HepG2 (cell line): Measurements from ENCODE around the gene TUBE1. TPM values are rescaled to one million over a fixed set of nuclear protein-coding genes. Genes with fewer than 3 reads are reported as not detected.

Experiments used
- DNMT1 ChIP-seq: sonication (generic); formaldehyde crosslinking; IDR thresholded peaks from 2 replicates; pipeline ENCODE4 v1.5.1; 2020; ENCODE audit warnings: mild to moderate bottlenecking, missing genetic modification reagents
- GABPB1 ChIP-seq: IDR thresholded peaks from 2 replicates; pipeline ENCODE4 v1.6.1; 2016; ENCODE audit warnings: mild to moderate bottlenecking, missing genetic modification reagents, moderate library complexity, missing compliant biosample characterization
- HNRNPH1 ChIP-seq: fragments of 200-400 bp; formaldehyde crosslinking; optimal IDR thresholded peaks from 2 replicates; pipeline ENCODE3; 2017; ENCODE audit warnings: mild to moderate bottlenecking, low read depth, low read length
- JUND ChIP-seq: sonication (generic); formaldehyde crosslinking; IDR thresholded peaks from 2 replicates; pipeline ENCODE4 v1.8.0; 2022; ENCODE audit warnings: mild to moderate bottlenecking, missing genetic modification reagents
- KLF6 ChIP-seq: IDR thresholded peaks from 2 replicates; pipeline ENCODE4 v1.8.0; 2016; ENCODE audit warnings: missing biosample characterization, missing genetic modification reagents
- MYNN ChIP-seq: sonication (generic); formaldehyde crosslinking; IDR thresholded peaks from 2 replicates; pipeline ENCODE4 v1.4.0; 2020; ENCODE audit warnings: mild to moderate bottlenecking, low read depth, missing genetic modification reagents
- MZF1 ChIP-seq: sonication (generic); formaldehyde crosslinking; IDR thresholded peaks from 2 replicates; pipeline ENCODE4 v1.8.1; 2023; ENCODE audit warnings: mild to moderate bottlenecking, missing genetic modification reagents, borderline replicate concordance
- NFE2L1 ChIP-seq: sonication (generic); formaldehyde crosslinking; IDR thresholded peaks from 2 replicates; pipeline ENCODE4 v1.4.0; 2020; ENCODE audit warnings: missing genetic modification reagents, mild to moderate bottlenecking, borderline replicate concordance
- RCOR2 ChIP-seq: IDR thresholded peaks from 2 replicates; pipeline ENCODE4 v1.6.1; 2016; ENCODE audit warnings: missing biosample characterization, missing genetic modification reagents
- TCF7 ChIP-seq: sonication (generic); IDR thresholded peaks from 2 replicates; pipeline ENCODE4 v1.6.1; 2016; ENCODE audit warnings: antibody characterized with exemption, low read depth
- ZBTB1 ChIP-seq: sonication (generic); formaldehyde crosslinking; IDR thresholded peaks from 2 replicates; pipeline ENCODE4 v1.4.0; 2020; ENCODE audit warnings: missing genetic modification reagents, borderline replicate concordance
- ZBTB7A ChIP-seq: sonication (generic); formaldehyde crosslinking; IDR thresholded peaks from 2 replicates; pipeline ENCODE4 v1.8.0; 2022; ENCODE audit warnings: mild to moderate bottlenecking, missing genetic modification reagents
- ZNF234 ChIP-seq: sonication (generic); formaldehyde crosslinking; conservative IDR thresholded peaks from 2 replicates; pipeline ENCODE4 v1.5.1; 2020; ENCODE audit warnings: mild to moderate bottlenecking, missing genetic modification reagents
- ZNF354B ChIP-seq: sonication (generic); formaldehyde crosslinking; IDR thresholded peaks from 2 replicates; pipeline ENCODE4 v1.8.0; 2022; ENCODE audit warnings: mild to moderate bottlenecking, missing genetic modification reagents
- ZNF383 ChIP-seq: sonication (generic); formaldehyde crosslinking; IDR thresholded peaks from 2 replicates; pipeline ENCODE4 v1.4.0; 2020; ENCODE audit warnings: missing genetic modification reagents, mild to moderate bottlenecking, borderline replicate concordance
- ZNF644 ChIP-seq: IDR thresholded peaks from 2 replicates; pipeline ENCODE4 v1.6.1; 2016; ENCODE audit warnings: low read depth
- ZNF678 ChIP-seq: sonication (generic); formaldehyde crosslinking; IDR thresholded peaks from 2 replicates; pipeline ENCODE4 v1.4.0; 2020; ENCODE audit warnings: mild to moderate bottlenecking, missing genetic modification reagents
- ZNF788 ChIP-seq: sonication (generic); formaldehyde crosslinking; IDR thresholded peaks from 2 replicates; pipeline ENCODE4 v1.5.0; 2020; ENCODE audit warnings: mild to moderate bottlenecking, missing genetic modification reagents, borderline replicate concordance
- ZNF816 ChIP-seq: sonication (generic); formaldehyde crosslinking; IDR thresholded peaks from 2 replicates; pipeline ENCODE4 v1.8.0; 2022; ENCODE audit warnings: missing genetic modification reagents, mild to moderate bottlenecking, borderline replicate concordance
- ZSCAN30 ChIP-seq: sonication (generic); formaldehyde crosslinking; IDR thresholded peaks from 2 replicates; pipeline ENCODE4 v1.5.0; 2020; ENCODE audit warnings: mild to moderate bottlenecking, missing genetic modification reagents
- polyA plus RNA-seq, 8 experiments: library from polyadenylated mRNA; depleted of rRNA in 3 of 8; stranded (reverse) in 7 of 8; unstranded in 1 of 8; fragments of >200 nt; fragmentation: Illumina TruSeq in 4 of 8; extraction: Trizol in 4 of 8; gene quantifications; 2 replicates each; pipeline versions ENCODE4 v1.2.1 to v1.2.3, GENCODE V29; 2011 to 2016; ENCODE audit warnings: low read depth in 4 of 8, missing spikeins in 1 of 8, mixed read lengths in 1 of 8; ENCODE audit not compliant: insufficient read depth in 1 of 8
- total RNA-seq, 5 experiments: library from RNA; depleted of rRNA; stranded (reverse); fragments of >200 nt; fragmentation: Illumina TruSeq; extraction: Trizol; gene quantifications; 2 replicates each; pipeline ENCODE4 v1.2.3, GENCODE V29; 2016; ENCODE audit warnings: low read depth in 1 of 5
- TF ChIP-seq, protein P1 (sequence below): IDR thresholded peaks from 2 replicates; pipeline ENCODE4 v1.6.1; 2016; ENCODE audit warnings: missing compliant biosample characterization, missing genetic modification reagents, borderline replicate concordance
- TF ChIP-seq, protein P2 (sequence below): IDR thresholded peaks from 2 replicates; pipeline ENCODE4 v1.6.1; 2016
- TF ChIP-seq, protein P3 (sequence below): sonication (generic); formaldehyde crosslinking; IDR thresholded peaks from 2 replicates; pipeline ENCODE4 v1.4.0; 2020; ENCODE audit warnings: missing genetic modification reagents

The TUBE1 gene
- total and polyA plus RNA-seq, 2 of the 13 experiments (the other 11 are each of a cell fraction or from before 2014, with no cell fraction given) = 17.3 to 22.6 TPM

DNA sequence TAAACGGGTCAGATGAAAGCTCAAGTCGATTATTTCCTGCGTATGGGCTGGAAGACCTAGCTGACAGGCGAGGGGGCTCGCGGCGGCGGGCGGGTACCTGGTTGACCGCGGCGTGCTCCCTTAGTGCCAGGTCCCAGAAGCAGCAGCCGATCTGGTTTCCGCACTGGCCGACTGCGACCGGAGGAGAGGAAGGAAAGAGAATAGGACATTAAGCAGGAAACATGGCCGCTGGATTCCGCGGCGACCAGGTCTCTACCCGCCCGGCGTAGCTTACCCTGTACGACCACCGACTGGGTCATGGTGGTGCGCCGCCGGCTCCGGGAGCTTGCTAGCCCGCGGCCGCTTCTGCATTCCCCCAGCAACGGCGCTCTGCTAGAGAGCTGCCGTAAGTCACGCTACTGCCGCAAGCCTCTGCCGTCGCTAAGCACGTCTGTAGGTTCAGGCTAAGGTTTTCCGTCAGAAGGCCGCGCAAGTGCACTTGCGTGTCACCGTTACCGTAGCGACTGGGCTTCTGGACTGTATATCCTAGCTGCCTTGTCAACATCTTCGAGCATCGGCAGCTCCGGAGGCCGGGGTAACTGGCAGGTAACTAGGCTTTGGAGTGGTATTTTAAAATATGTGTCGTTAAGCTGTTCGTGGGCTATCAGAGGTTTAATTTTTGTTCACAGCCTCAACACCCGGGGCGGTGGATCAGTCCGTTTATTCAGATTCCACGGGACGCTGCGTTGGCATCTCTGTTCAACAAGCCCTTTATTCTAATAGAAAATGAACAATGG lies at the start of gene TUBE1, which contains the start of gene FAM229B (continued):
- TF ChIP-seq, protein P1, sequence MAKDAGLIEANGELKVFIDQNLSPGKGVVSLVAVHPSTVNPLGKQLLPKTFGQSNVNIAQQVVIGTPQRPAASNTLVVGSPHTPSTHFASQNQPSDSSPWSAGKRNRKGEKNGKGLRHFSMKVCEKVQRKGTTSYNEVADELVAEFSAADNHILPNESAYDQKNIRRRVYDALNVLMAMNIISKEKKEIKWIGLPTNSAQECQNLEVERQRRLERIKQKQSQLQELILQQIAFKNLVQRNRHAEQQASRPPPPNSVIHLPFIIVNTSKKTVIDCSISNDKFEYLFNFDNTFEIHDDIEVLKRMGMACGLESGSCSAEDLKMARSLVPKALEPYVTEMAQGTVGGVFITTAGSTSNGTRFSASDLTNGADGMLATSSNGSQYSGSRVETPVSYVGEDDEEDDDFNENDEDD (CRISPR knock-in tag) = 0 out of 2 replicates have a peak, but pooled peaks have one; percentile 53
- TF ChIP-seq, protein P2, sequence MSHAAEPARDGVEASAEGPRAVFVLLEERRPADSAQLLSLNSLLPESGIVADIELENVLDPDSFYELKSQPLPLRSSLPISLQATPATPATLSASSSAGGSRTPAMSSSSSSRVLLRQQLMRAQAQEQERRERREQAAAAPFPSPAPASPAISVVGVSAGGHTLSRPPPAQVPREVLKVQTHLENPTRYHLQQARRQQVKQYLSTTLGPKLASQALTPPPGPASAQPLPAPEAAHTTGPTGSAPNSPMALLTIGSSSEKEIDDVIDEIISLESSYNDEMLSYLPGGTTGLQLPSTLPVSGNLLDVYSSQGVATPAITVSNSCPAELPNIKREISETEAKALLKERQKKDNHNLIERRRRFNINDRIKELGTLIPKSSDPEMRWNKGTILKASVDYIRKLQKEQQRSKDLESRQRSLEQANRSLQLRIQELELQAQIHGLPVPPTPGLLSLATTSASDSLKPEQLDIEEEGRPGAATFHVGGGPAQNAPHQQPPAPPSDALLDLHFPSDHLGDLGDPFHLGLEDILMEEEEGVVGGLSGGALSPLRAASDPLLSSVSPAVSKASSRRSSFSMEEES (CRISPR knock-in tag) = peak; percentile 50; the same call in 1 of the 2 replicates
- TF ChIP-seq DNMT1 = peak; percentile 87; the same call in 1 of the 2 replicates
- peak; percentile 61; the same call in 1 of the 2 replicates for TF ChIP-seq ZNF788
- peak; percentile 43; the same call in 1 of the 2 replicates for TF ChIP-seq MYNN (CRISPR knock-in tag)
- TF ChIP-seq ZNF644 (CRISPR knock-in tag) = no peak
- TF ChIP-seq NFE2L1 (CRISPR knock-in tag) = no peak
- TF ChIP-seq ZNF383 = no peak
- TF ChIP-seq MZF1 = no peak
- no peak for TF ChIP-seq ZNF234 (CRISPR knock-in tag)
- no peak for TF ChIP-seq ZBTB1
- TF ChIP-seq ZSCAN30 (CRISPR knock-in tag) = 0 out of 2 replicates have a peak, but pooled peaks have one; percentile 24
- no peak for TF ChIP-seq ZNF816 (CRISPR knock-in tag)
- peak; percentile 69; the same call in 1 of the 2 replicates for TF ChIP-seq ZBTB7A (CRISPR knock-in tag)
- TF ChIP-seq ZNF354B (CRISPR knock-in tag) = 0 out of 2 replicates have a peak, but pooled peaks have one; percentile 90
- 0 out of 2 replicates have a peak, but pooled peaks have one; percentile 10 for TF ChIP-seq JUND
- TF ChIP-seq HNRNPH1 = peak; percentile 95
- TF ChIP-seq KLF6 (CRISPR knock-in tag) = peak; percentile 81; the same call in 1 of the 2 replicates
- TF ChIP-seq TCF7 = no peak
- TF ChIP-seq GABPB1 = peak; percentile 79
- no peak for TF ChIP-seq ZNF678 (CRISPR knock-in tag)
- TF ChIP-seq RCOR2 = peak; percentile 35; the same call in 1 of the 2 replicates
- TF ChIP-seq, protein P3, sequence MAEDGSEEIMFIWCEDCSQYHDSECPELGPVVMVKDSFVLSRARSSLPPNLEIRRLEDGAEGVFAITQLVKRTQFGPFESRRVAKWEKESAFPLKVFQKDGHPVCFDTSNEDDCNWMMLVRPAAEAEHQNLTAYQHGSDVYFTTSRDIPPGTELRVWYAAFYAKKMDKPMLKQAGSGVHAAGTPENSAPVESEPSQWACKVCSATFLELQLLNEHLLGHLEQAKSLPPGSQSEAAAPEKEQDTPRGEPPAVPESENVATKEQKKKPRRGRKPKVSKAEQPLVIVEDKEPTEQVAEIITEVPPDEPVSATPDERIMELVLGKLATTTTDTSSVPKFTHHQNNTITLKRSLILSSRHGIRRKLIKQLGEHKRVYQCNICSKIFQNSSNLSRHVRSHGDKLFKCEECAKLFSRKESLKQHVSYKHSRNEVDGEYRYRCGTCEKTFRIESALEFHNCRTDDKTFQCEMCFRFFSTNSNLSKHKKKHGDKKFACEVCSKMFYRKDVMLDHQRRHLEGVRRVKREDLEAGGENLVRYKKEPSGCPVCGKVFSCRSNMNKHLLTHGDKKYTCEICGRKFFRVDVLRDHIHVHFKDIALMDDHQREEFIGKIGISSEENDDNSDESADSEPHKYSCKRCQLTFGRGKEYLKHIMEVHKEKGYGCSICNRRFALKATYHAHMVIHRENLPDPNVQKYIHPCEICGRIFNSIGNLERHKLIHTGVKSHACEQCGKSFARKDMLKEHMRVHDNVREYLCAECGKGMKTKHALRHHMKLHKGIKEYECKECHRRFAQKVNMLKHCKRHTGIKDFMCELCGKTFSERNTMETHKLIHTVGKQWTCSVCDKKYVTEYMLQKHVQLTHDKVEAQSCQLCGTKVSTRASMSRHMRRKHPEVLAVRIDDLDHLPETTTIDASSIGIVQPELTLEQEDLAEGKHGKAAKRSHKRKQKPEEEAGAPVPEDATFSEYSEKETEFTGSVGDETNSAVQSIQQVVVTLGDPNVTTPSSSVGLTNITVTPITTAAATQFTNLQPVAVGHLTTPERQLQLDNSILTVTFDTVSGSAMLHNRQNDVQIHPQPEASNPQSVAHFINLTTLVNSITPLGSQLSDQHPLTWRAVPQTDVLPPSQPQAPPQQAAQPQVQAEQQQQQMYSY (CRISPR knock-in tag) = no peak
